Astrocyte (in vitro differentiated cells and primary cell): ENCODE results near the gene WDR41. TPM values are rescaled to one million over a fixed set of nuclear protein-coding genes. Genes with fewer than 3 reads are reported as not detected.
"Not testable (repeated sequence)": the region's sequence is repeated elsewhere in the genome, so short reads cannot be mapped to it uniquely, and the experiment has no call there.

Experiments used
- DNase-seq: peaks from one replicate; pipeline ENCODE4 v3.0.0-alpha.2; 2010; ENCODE audit warnings: low read depth
- FAIRE-seq: peaks from 2 replicates; lab custom pipeline; 2011; peaks lifted over from hg19 to GRCh38; lab: Jason Lieb, UNC
- H2AFZ ChIP-seq: 2 replicates; pipeline ENCODE4 v1.6.0; 2012; ENCODE audit warnings: low read depth, low read length, inconsistent platforms
- H3K27ac ChIP-seq: 2 replicates; pipeline ENCODE4 v1.5.1; 2011; ENCODE audit warnings: low read depth, low read length, inconsistent platforms
- H3K27me3 ChIP-seq: 2 replicates; pipeline ENCODE4 v1.6.0; 2011; ENCODE audit warnings: low read length, inconsistent platforms; ENCODE audit not compliant: insufficient read depth
- H3K36me3 ChIP-seq: 2 replicates; pipeline ENCODE4 v1.5.1; 2011; ENCODE audit warnings: low read length, inconsistent platforms; ENCODE audit not compliant: insufficient read depth
- H3K4me1 ChIP-seq: 2 replicates; pipeline ENCODE4 v1.5.1; 2011; ENCODE audit warnings: low read length, inconsistent platforms; ENCODE audit not compliant: insufficient read depth
- H3K4me2 ChIP-seq: 2 replicates; pipeline ENCODE4 v1.6.0; 2012; ENCODE audit warnings: low read length, inconsistent platforms
- H3K4me3 ChIP-seq: 2 replicates; pipeline ENCODE4 v1.5.1; 2011; ENCODE audit warnings: low read depth, mild to moderate bottlenecking, low read length, inconsistent platforms; ENCODE audit not compliant: insufficient read depth
- H3K79me2 ChIP-seq: 2 replicates; pipeline ENCODE4 v1.6.0; 2012; ENCODE audit warnings: mild to moderate bottlenecking, low read length, inconsistent platforms; ENCODE audit not compliant: insufficient read depth
- H3K9ac ChIP-seq: 2 replicates; pipeline ENCODE4 v1.6.0; 2012; ENCODE audit warnings: mild to moderate bottlenecking, low read length, inconsistent platforms
- H3K9me3 ChIP-seq: 2 replicates; pipeline ENCODE4 v1.5.1; 2012; ENCODE audit warnings: low read depth, mild to moderate bottlenecking, low read length, inconsistent platforms; ENCODE audit not compliant: insufficient read depth
- H4K20me1 ChIP-seq: 2 replicates; pipeline ENCODE4 v1.6.0; 2012; ENCODE audit warnings: low read length, inconsistent platforms; ENCODE audit not compliant: insufficient read depth
- H3K27ac Mint-ChIP-seq: one replicate; pipeline ENCODE4 v1.8.0; 2021; ENCODE audit warnings: mild to moderate bottlenecking, mixed read lengths; ENCODE audit not compliant: unreplicated experiment
- H3K27me3 Mint-ChIP-seq: one replicate; pipeline ENCODE4 v1.8.0; 2021; ENCODE audit warnings: low read depth, mixed read lengths; ENCODE audit not compliant: unreplicated experiment
- H3K36me3 Mint-ChIP-seq: one replicate; pipeline ENCODE4 v1.8.0; 2021; ENCODE audit warnings: low read depth, mixed read lengths; ENCODE audit not compliant: unreplicated experiment
- H3K4me1 Mint-ChIP-seq: one replicate; pipeline ENCODE4 v1.8.0; 2021; ENCODE audit warnings: low read depth, mixed read lengths; ENCODE audit not compliant: unreplicated experiment
- H3K4me3 Mint-ChIP-seq: one replicate; pipeline ENCODE4 v1.8.0; 2021; ENCODE audit warnings: mild to moderate bottlenecking, moderate library complexity, mixed read lengths; ENCODE audit not compliant: unreplicated experiment
- H3K9me3 Mint-ChIP-seq: one replicate; pipeline ENCODE4 v1.8.0; 2021; ENCODE audit warnings: mild to moderate bottlenecking, mixed read lengths; ENCODE audit not compliant: unreplicated experiment
- EZH2 ChIP-seq: IDR thresholded peaks from 2 replicates; pipeline ENCODE4 v1.6.1; 2012; ENCODE audit warnings: mild to moderate bottlenecking, low read length, inconsistent platforms; ENCODE audit not compliant: insufficient read depth
- total RNA-seq: library from RNA; stranded (reverse); gene quantifications from 2 replicates; pipeline ENCODE4 v1.2.1, GENCODE V29; 2021
- TF ChIP-seq, protein P1 (sequence below): IDR thresholded peaks from 2 replicates; pipeline ENCODE4 v1.5.1; 2011; ENCODE audit warnings: low read depth, mild to moderate bottlenecking, inconsistent platforms, low read length, moderate library complexity; ENCODE audit not compliant: insufficient read depth

WDR41 gene
- total RNA-seq, 1 donor from 2014 or later = 115 TPM

DNA sequence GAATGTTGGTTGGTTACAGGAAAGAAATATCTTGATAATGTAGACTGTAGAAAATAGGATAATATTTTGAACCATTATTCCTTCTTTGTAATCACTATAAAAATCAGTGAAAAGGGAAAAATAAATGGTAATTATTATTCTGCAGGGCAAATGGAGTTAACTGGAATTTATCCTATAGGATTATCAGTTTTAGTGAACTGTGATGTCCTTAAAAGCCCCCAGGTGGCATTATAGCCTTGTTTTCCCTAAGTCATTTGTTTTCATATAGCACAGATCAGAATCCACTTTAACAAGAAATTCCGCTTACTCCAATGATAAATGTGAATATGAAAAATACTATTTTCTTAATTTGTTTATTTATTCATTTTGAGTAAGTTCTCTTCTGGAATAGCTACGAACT is 26.2 kb upstream of the WDR41 start:
- no peak overlapping the region for H3K4me2 ChIP-seq
- H3K27me3 ChIP-seq = no peaks in the 10 kb centered on the region
- no peak overlapping the region for H3K9ac ChIP-seq
- no peaks in the 10 kb centered on the region for H3K9me3 ChIP-seq
- H3K79me2 ChIP-seq = no peaks in the 10 kb centered on the region
- Mint-ChIP-seq H3K27ac (no peak overlapping the region), H3K4me1 (no peaks in the 10 kb centered on the region), H3K36me3 (no peaks in the 10 kb centered on the region), H3K27me3 (peaks cover 8% of the 10 kb centered on the region), H3K4me3 (no peak overlapping the region), H3K9me3 (no peaks in the 10 kb centered on the region)
- H3K4me1 ChIP-seq = no peaks in the 10 kb centered on the region
- H2AFZ ChIP-seq = no peak overlapping the region
- TF ChIP-seq, protein P1, sequence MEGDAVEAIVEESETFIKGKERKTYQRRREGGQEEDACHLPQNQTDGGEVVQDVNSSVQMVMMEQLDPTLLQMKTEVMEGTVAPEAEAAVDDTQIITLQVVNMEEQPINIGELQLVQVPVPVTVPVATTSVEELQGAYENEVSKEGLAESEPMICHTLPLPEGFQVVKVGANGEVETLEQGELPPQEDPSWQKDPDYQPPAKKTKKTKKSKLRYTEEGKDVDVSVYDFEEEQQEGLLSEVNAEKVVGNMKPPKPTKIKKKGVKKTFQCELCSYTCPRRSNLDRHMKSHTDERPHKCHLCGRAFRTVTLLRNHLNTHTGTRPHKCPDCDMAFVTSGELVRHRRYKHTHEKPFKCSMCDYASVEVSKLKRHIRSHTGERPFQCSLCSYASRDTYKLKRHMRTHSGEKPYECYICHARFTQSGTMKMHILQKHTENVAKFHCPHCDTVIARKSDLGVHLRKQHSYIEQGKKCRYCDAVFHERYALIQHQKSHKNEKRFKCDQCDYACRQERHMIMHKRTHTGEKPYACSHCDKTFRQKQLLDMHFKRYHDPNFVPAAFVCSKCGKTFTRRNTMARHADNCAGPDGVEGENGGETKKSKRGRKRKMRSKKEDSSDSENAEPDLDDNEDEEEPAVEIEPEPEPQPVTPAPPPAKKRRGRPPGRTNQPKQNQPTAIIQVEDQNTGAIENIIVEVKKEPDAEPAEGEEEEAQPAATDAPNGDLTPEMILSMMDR = peak; percentile 12
- no peak for TF ChIP-seq EZH2
- no peaks in the 10 kb centered on the region for H4K20me1 ChIP-seq
- FAIRE-seq = no peak
- no peak overlapping the region for H3K4me3 ChIP-seq
- H3K27ac ChIP-seq = no peak overlapping the region
- peak; percentile 1 for DNase-seq
- H3K36me3 ChIP-seq = no peaks in the 10 kb centered on the region

GRCh38 chr5:77514457-77514856 is 22.3 kb upstream of the WDR41 start:
- H3K9ac ChIP-seq = no peak overlapping the region
- Mint-ChIP-seq H3K4me3 (no peak overlapping the region), H3K4me1 (no peaks in the 10 kb centered on the region), H3K36me3 (no peaks in the 10 kb centered on the region), H3K9me3 (no peaks in the 10 kb centered on the region), H3K27ac (no peak overlapping the region), H3K27me3 (peaks cover 2% of the 10 kb centered on the region)
- no peaks in the 10 kb centered on the region for H3K9me3 ChIP-seq
- H3K4me1 ChIP-seq = no peaks in the 10 kb centered on the region
- H2AFZ ChIP-seq = no peak overlapping the region
- no peaks in the 10 kb centered on the region for H4K20me1 ChIP-seq
- H3K79me2 ChIP-seq = no peaks in the 10 kb centered on the region
- H3K4me3 ChIP-seq = no peak overlapping the region
- no peak overlapping the region for H3K4me2 ChIP-seq
- DNase-seq (no peak), FAIRE-seq (no peak)
- TF ChIP-seq, protein P1 = no peak
- no peak for TF ChIP-seq EZH2
- H3K27ac ChIP-seq = no peak overlapping the region
- H3K36me3 ChIP-seq = no peaks in the 10 kb centered on the region
- H3K27me3 ChIP-seq = no peaks in the 10 kb centered on the region

GRCh38 chr5:77513321-77513720 is 21.2 kb upstream of the WDR41 start:
- H3K27ac ChIP-seq = no peak overlapping the region
- Mint-ChIP-seq H3K36me3 (no peaks in the 10 kb centered on the region), H3K27me3 (peaks cover 2% of the 10 kb centered on the region), H3K4me1 (no peaks in the 10 kb centered on the region), H3K27ac (no peak overlapping the region), H3K4me3 (no peak overlapping the region), H3K9me3 (no peaks in the 10 kb centered on the region)
- no peak overlapping the region for H2AFZ ChIP-seq
- DNase-seq (no peak), FAIRE-seq (peak; percentile 62)
- H3K4me3 ChIP-seq = no peak overlapping the region
- no peaks in the 10 kb centered on the region for H3K79me2 ChIP-seq
- no peak overlapping the region for H3K4me2 ChIP-seq
- H4K20me1 ChIP-seq = no peaks in the 10 kb centered on the region
- no peaks in the 10 kb centered on the region for H3K9me3 ChIP-seq
- no peak overlapping the region for H3K9ac ChIP-seq
- TF ChIP-seq, protein P1 = no peak
- no peak for TF ChIP-seq EZH2
- H3K27me3 ChIP-seq = no peaks in the 10 kb centered on the region
- H3K36me3 ChIP-seq = no peaks in the 10 kb centered on the region
- no peaks in the 10 kb centered on the region for H3K4me1 ChIP-seq

GRCh38 chr5:77501132-77501531 is 9.0 kb upstream of the WDR41 start:
- DNase-seq, H3K4me1 ChIP-seq, H3K36me3 ChIP-seq, H3K27me3 ChIP-seq, H4K20me1 ChIP-seq, H3K4me3 ChIP-seq, FAIRE-seq, H3K9ac ChIP-seq, H2AFZ ChIP-seq, H3K36me3 Mint-ChIP-seq, H3K4me2 ChIP-seq, H3K79me2 ChIP-seq, H3K27me3 Mint-ChIP-seq, H3K27ac Mint-ChIP-seq, H3K9me3 ChIP-seq, H3K27ac ChIP-seq, H3K4me1 Mint-ChIP-seq, H3K4me3 Mint-ChIP-seq: not testable (repeated sequence)
- peaks cover 13% of the 10 kb centered on the region for H3K9me3 Mint-ChIP-seq
